IMR-90 (cell line): Measurements from ENCODE around the gene FAM110C. TPM values are rescaled to one million over a fixed set of nuclear protein-coding genes. Genes with fewer than 3 reads are reported as not detected.

ENCODE experiments used
- ATAC-seq: fragments of 200-7000 bp; cut with Tn5 transposase; 2 replicates; pipeline ENCODE4 v1.9.1; 2020; ENCODE audit warnings: low read depth, mild to moderate bottlenecking, moderate library complexity
- BruUV-seq: library from RNA; stranded (reverse); fragments of 400-500 nt; replicated peaks from 2 replicates; lab custom pipeline; 2021; lab: Mats Ljungman, UMichigan
- CTCF ChIA-PET: fragments of 300-600 bp; formaldehyde crosslinking; extraction: SDS; loops from one replicate; lab custom pipeline; 2021; ENCODE audit warnings: antibody characterized with exemption; lab: Yijun Ruan, JAX
- POLR2A ChIA-PET: fragments of 300-600 bp; sonication (Branson Sonifier 250); formaldehyde crosslinking; loops from one replicate; lab custom pipeline; 2022; ENCODE audit warnings: antibody characterized with exemption; ENCODE audit not compliant: unreplicated experiment; lab: Charles Lee
- DNase-seq: peaks from one replicate; pipeline ENCODE4 v3.0.0; 2013
- H2AFZ ChIP-seq: replicated peaks from 2 replicates; pipeline ENCODE3; 2013; ENCODE audit warnings: low read length, mild to moderate bottlenecking; ENCODE audit not compliant: poor library complexity
- H2AK5ac ChIP-seq: 2 replicates; pipeline ENCODE4 v1.6.1; 2013; ENCODE audit warnings: low read depth, low read length, inconsistent platforms
- H2AK9ac ChIP-seq: replicated peaks from 2 replicates; pipeline ENCODE3; 2013; ENCODE audit warnings: mild to moderate bottlenecking, low read depth, low read length, moderate library complexity; ENCODE audit not compliant: poor library complexity
- H2BK120ac ChIP-seq: 2 replicates; pipeline ENCODE4 v1.6.1; 2013; ENCODE audit warnings: low read depth, low read length, inconsistent platforms
- H2BK15ac ChIP-seq: 3 replicates; pipeline ENCODE4 v1.6.1; 2013; ENCODE audit warnings: low read depth, low read length, inconsistent platforms
- H2BK20ac ChIP-seq: 2 replicates; pipeline ENCODE4 v1.6.1; 2013; ENCODE audit warnings: low read depth, mild to moderate bottlenecking, inconsistent platforms, low read length, moderate library complexity
- H2BK5ac ChIP-seq: 2 replicates; pipeline ENCODE4 v1.6.1; 2013; ENCODE audit warnings: mild to moderate bottlenecking, low read depth, low read length, inconsistent platforms; ENCODE audit not compliant: poor library complexity, severe bottlenecking
- H3K14ac ChIP-seq: replicated peaks from 2 replicates; pipeline ENCODE4 v1.6.1; 2013; ENCODE audit warnings: low read depth, low read length, inconsistent platforms
- H3K18ac ChIP-seq: 2 replicates; pipeline ENCODE4 v1.6.1; 2013; ENCODE audit warnings: low read depth, low read length, control low read depth
- H3K23ac ChIP-seq: 2 replicates; pipeline ENCODE4 v1.6.1; 2013; ENCODE audit warnings: low read depth, low read length, inconsistent platforms
- H3K27ac ChIP-seq: 2 replicates; pipeline ENCODE4 v1.5.1; 2013; ENCODE audit warnings: mild to moderate bottlenecking, control low read depth, low read length; ENCODE audit not compliant: insufficient read depth
- H3K27me3 ChIP-seq: 2 replicates; pipeline ENCODE4 v1.6.1; 2013; ENCODE audit warnings: low read length; ENCODE audit not compliant: control insufficient read depth, insufficient read depth
- H3K36me3 ChIP-seq: 2 replicates; pipeline ENCODE4 v1.6.1; 2013; ENCODE audit warnings: low read length, mixed read lengths; ENCODE audit not compliant: control insufficient read depth, insufficient read depth
- H3K4ac ChIP-seq: 2 replicates; pipeline ENCODE4 v1.6.1; 2013; ENCODE audit warnings: low read depth, low read length, inconsistent platforms
- H3K4me1 ChIP-seq: 2 replicates; pipeline ENCODE4 v1.6.1; 2013; ENCODE audit warnings: low read length, mixed read lengths; ENCODE audit not compliant: control insufficient read depth, insufficient read depth
- H3K4me2 ChIP-seq: 2 replicates; pipeline ENCODE4 v1.6.1; 2013; ENCODE audit warnings: low read depth, mild to moderate bottlenecking, control low read depth, low read length, moderate library complexity
- H3K4me3 ChIP-seq: 2 replicates; pipeline ENCODE4 v1.5.1; 2013; ENCODE audit warnings: low read depth, mild to moderate bottlenecking, control low read depth, low read length, moderate library complexity; ENCODE audit not compliant: insufficient read depth
- H3K56ac ChIP-seq: 2 replicates; pipeline ENCODE4 v1.6.1; 2013; ENCODE audit warnings: low read length, inconsistent platforms; ENCODE audit not compliant: insufficient read depth; ENCODE audit errors: extremely low read depth
- H3K79me1 ChIP-seq, 2 experiments: 2 replicates each; pipeline ENCODE4 v1.6.1; 2013; ENCODE audit warnings: low read length in 2 of 2, inconsistent platforms in 1 of 2, low read depth in 1 of 2
- H3K9ac ChIP-seq: 2 replicates; pipeline ENCODE4 v1.6.1; 2013; ENCODE audit warnings: low read depth, low read length, control low read depth
- H3K9me1 ChIP-seq: 2 replicates; pipeline ENCODE4 v1.6.1; 2013; ENCODE audit warnings: low read length, inconsistent platforms; ENCODE audit not compliant: insufficient read depth
- H3K9me3 ChIP-seq: 2 replicates; pipeline ENCODE4 v1.6.1; 2013; ENCODE audit warnings: low read length; ENCODE audit not compliant: control insufficient read depth, insufficient read depth
- H4K20me1 ChIP-seq: 2 replicates; pipeline ENCODE4 v1.6.1; 2013; ENCODE audit warnings: low read length, inconsistent platforms; ENCODE audit not compliant: insufficient read depth
- H4K5ac ChIP-seq: 2 replicates; pipeline ENCODE4 v1.6.1; 2013; ENCODE audit warnings: mild to moderate bottlenecking, low read depth, low read length, control low read depth
- H4K8ac ChIP-seq, 2 experiments: 2 replicates each; pipeline ENCODE4 v1.6.1; 2013; ENCODE audit warnings: low read depth in 2 of 2, low read length in 2 of 2, control low read depth in 1 of 2, inconsistent platforms in 1 of 2
- H4K91ac ChIP-seq: 2 replicates; pipeline ENCODE4 v1.6.1; 2013; ENCODE audit warnings: low read depth, low read length, inconsistent platforms; ENCODE audit not compliant: insufficient read depth
- BHLHE40 ChIP-seq: fragments of 150-350 bp; IDR thresholded peaks from 2 replicates; pipeline ENCODE4 v1.6.1; 2016; ENCODE audit warnings: mild to moderate bottlenecking, low read depth, low read length
- WGBS, 2 experiments: methylation state at CpG; one replicate each; pipeline versions ENCODE4 v1.1.5 to v1.1.7; 2013; ENCODE audit warnings: missing lambda C conversion rate in 2 of 2; ENCODE audit not compliant: insufficient read length in 1 of 2; ENCODE audit errors: extremely low coverage in 2 of 2; 5-methylcytosine and 5-hydroxymethylcytosine counted together
- dilution Hi-C: fragments of 300-500 bp; cut with HindIII; formaldehyde crosslinking; loops from one replicate; pipeline ENCODE4 v1.14.3; 2018; ENCODE audit warnings: low sequenced_read_pairs; ENCODE audit not compliant: unreplicated experiment
- in situ Hi-C: fragments of 300-500 bp; cut with MboI; formaldehyde crosslinking; loops from 3 replicates; pipeline ENCODE4 v1.14.3; 2019; ENCODE audit warnings: low sequenced_read_pairs, inconsistent platforms, mixed read lengths
- intact Hi-C: fragments of 100-400 bp; cut with micrococcal nuclease; formaldehyde crosslinking; loops from 2 replicates; pipeline ENCODE4 v1.10.0; 2022
- polyA plus RNA-seq, 3 experiments: library from polyadenylated mRNA; depleted of rRNA; stranded (reverse); fragments of >200 nt; gene quantifications; 2 replicates each; pipeline ENCODE4 v1.2.3, GENCODE V29; 2012; ENCODE audit warnings: low replicate concordance in 1 of 3
- total RNA-seq: library from RNA; depleted of rRNA; stranded (reverse); fragments of >200 nt; gene quantifications from 2 replicates; pipeline ENCODE4 v1.2.3, GENCODE V29; 2012

FAM110C gene
- total and polyA plus RNA-seq, 2 of the 4 experiments (the other 2 are of a cell fraction) = not detected

DNA sequence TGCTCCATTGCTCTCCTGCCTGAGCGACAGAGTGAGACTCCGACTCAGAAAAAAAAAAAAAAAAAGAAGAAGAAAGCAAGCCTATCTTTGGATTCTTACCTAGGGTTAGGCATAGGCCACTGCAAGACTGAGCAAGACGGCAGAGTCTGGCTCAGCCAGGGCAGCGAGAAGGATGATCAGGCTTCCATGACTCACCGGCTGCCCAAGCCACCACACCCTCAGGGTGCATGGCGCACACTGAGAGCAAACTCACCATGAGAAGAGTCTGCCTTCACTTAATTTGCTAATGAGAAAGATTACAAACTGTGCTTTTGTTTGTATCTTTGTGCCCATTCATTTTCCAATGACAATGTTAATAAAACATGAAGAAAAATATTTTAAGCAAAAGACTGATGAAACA lies 8.2 kb downstream of the FAM110C start:
- dilution Hi-C loops = no loop called here

More for the DNA sequence above, 8.2 kb downstream of the FAM110C start:
- no peaks in the 10 kb centered on the region for H4K20me1 ChIP-seq
- H4K8ac ChIP-seq = no peak overlapping the region
- 86% methylated on average over 4 of the region's 6 CpGs; no CpG with 5 or more reads in 1 of the 2 experiments for WGBS, 2 experiments
- no peak overlapping the region for H3K4me2 ChIP-seq
- H3K9ac ChIP-seq = no peak overlapping the region
- ChIA-PET POLR2A (no interaction called here), CTCF (no interaction called here)
- H2BK5ac ChIP-seq = no peak overlapping the region
- no peak for ATAC-seq
- intact Hi-C loops (no loop called here), in situ Hi-C loops (no loop called here)
- no TSS peak for BruUV-seq
- no peak overlapping the region for H3K56ac ChIP-seq
- no peaks in the 10 kb centered on the region for H3K4me1 ChIP-seq
- H2BK20ac ChIP-seq = no peak overlapping the region
- no peak overlapping the region for H2AK5ac ChIP-seq
- H3K23ac ChIP-seq = no peak overlapping the region
- H3K27ac ChIP-seq = no peak overlapping the region
- H2BK15ac ChIP-seq = no peak overlapping the region
- no peaks in the 10 kb centered on the region for H3K9me1 ChIP-seq
- no peak overlapping the region for H2BK120ac ChIP-seq
- no peak overlapping the region for H4K5ac ChIP-seq
- H2AK9ac ChIP-seq = no peak overlapping the region
- H2AFZ ChIP-seq = no peak overlapping the region
- no peak for DNase-seq
- H3K14ac ChIP-seq = no peak overlapping the region
- H4K91ac ChIP-seq = no peak overlapping the region
- H3K4me3 ChIP-seq = no peak overlapping the region
- H3K4ac ChIP-seq = no peak overlapping the region
- H3K9me3 ChIP-seq = peaks cover 11% of the 10 kb centered on the region
- TF ChIP-seq BHLHE40 = no peak
- no peaks in the 10 kb centered on the region for H3K36me3 ChIP-seq
- no peaks in the 10 kb centered on the region for H3K79me1 ChIP-seq
- H3K27me3 ChIP-seq = no peaks in the 10 kb centered on the region
- H3K18ac ChIP-seq = no peak overlapping the region
